HuH-7 (cell line): ENCODE measurements around the gene OR2H1.
"Not testable (repeated sequence)": the region's sequence is repeated elsewhere in the genome, so short reads cannot be mapped to it uniquely, and the experiment has no call there.

ENCODE experiments used
- DNase-seq: peaks from one replicate; pipeline ENCODE4 v3.0.0; 2011; ENCODE audit warnings: low spot score

OR2H1 gene

GRCh38 chr6:29456971-29457370 lies at the start of gene OR2H1, which contains the start of gene OR11A1:
Gene OR2H1, plus strand, starts transcription at chr6:29457155. Its CDS starts 4,615 bp downstream, at chr6:29461770.
Gene OR11A1, minus strand, starts transcription at chr6:29457071. Its CDS starts 29,430 bp downstream, at chr6:29427641.
- DNase-seq: no peak

- no peak for DNase-seq
Observed at GRCh38 chr6:29414588-29414987, 42.4 kb upstream of the OR2H1 start, which contains the start of gene OR12D1. Gene OR12D1, plus strand, starts transcription at chr6:29414928.

- DNase-seq: no peak
Observed at GRCh38 chr6:29419516-29419915, 37.4 kb upstream of the OR2H1 start.

- no peak for DNase-seq
Observed at GRCh38 chr6:29424168-29424567, 32.8 kb upstream of the OR2H1 start.

GRCh38 chr6:29424575-29424974 lies 32.4 kb upstream of the OR2H1 start:
- DNase-seq: no peak

- no peak for DNase-seq
Observed at GRCh38 chr6:29425075-29425474, 31.9 kb upstream of the OR2H1 start.

- no peak for DNase-seq
Observed at GRCh38 chr6:29426654-29427053, 30.3 kb upstream of the OR2H1 start.

- not testable (repeated sequence) for DNase-seq
Observed at GRCh38 chr6:29436730-29437129, 20.2 kb upstream of the OR2H1 start.

- DNase-seq: no peak
Observed at GRCh38 chr6:29439006-29439405, 17.9 kb upstream of the OR2H1 start, which contains the start of gene OR10C1. Gene OR10C1, plus strand, starts transcription at chr6:29439306. Its CDS starts 710 bp downstream, at chr6:29440016.

- no peak for DNase-seq
Observed at GRCh38 chr6:29442719-29443118, 14.2 kb upstream of the OR2H1 start.

- not testable (repeated sequence) for DNase-seq
Observed at GRCh38 chr6:29444031-29444430, 12.9 kb upstream of the OR2H1 start.

GRCh38 chr6:29447670-29448069 lies 9.3 kb upstream of the OR2H1 start:
- DNase-seq: no peak

GRCh38 chr6:29451471-29452193 lies 5.3 kb upstream of the OR2H1 start:
- DNase-seq: no peak

- DNase-seq: no peak
Observed at GRCh38 chr6:29461021-29461814, 4.3 kb downstream of the OR2H1 start.

GRCh38 chr6:29462022-29462421 lies 5.1 kb downstream of the OR2H1 start:
- DNase-seq: no peak

- DNase-seq: no peak
Observed at GRCh38 chr6:29465279-29465678, 8.3 kb downstream of the OR2H1 start.

GRCh38 chr6:29465801-29466200 lies 8.8 kb downstream of the OR2H1 start:
- DNase-seq: no peak

GRCh38 chr6:29466241-29466640 lies 9.3 kb downstream of the OR2H1 start:
- DNase-seq: no peak

- DNase-seq: no peak
Observed at GRCh38 chr6:29474996-29475395, 18.0 kb downstream of the OR2H1 start.

- no peak for DNase-seq
Observed at GRCh38 chr6:29477923-29478450, 21.0 kb downstream of the OR2H1 start.

- no peak for DNase-seq
Observed at GRCh38 chr6:29478740-29479139, 21.8 kb downstream of the OR2H1 start.

- DNase-seq: no peak
Observed at GRCh38 chr6:29479560-29479959, 22.6 kb downstream of the OR2H1 start.

- no peak for DNase-seq
Observed at GRCh38 chr6:29483186-29483585, 26.2 kb downstream of the OR2H1 start.
